OCI-M1 (cell line): ENCODE data around the gene TUBB.

Source experiments
- DNase-seq: peaks from one replicate; lab custom pipeline; 2025; lab: John Stamatoyannopoulos, UW

TUBB gene

GRCh38 chr6:30719791-30720737 is at the start of gene TUBB:
Gene TUBB, plus strand, starts transcription at chr6:30720352. Its CDS starts 155 bp downstream, at chr6:30720507.
- peak; percentile 99 for DNase-seq

- DNase-seq, result no peak
These were observed 49.2 kb upstream of the TUBB start for GRCh38 chr6:30670760-30671527.

GRCh38 chr6:30672445-30673253 is 47.5 kb upstream of the TUBB start, which contains the start of gene DHX16:
Gene DHX16, minus strand, starts transcription at chr6:30673006. Its CDS starts 165 bp downstream, at chr6:30672841.
- DNase-seq, result peak; percentile 98

- no peak for DNase-seq
These were observed 43.4 kb upstream of the TUBB start for GRCh38 chr6:30676660-30677285.

- peak; percentile 95 for DNase-seq
These were observed 41.0 kb upstream of the TUBB start for GRCh38 chr6:30678964-30679726.

- DNase-seq, result no peak
These were observed 40.2 kb upstream of the TUBB start for GRCh38 chr6:30679765-30680535.

GRCh38 chr6:30681766-30682142 is 38.4 kb upstream of the TUBB start:
- DNase-seq, result no peak

GRCh38 chr6:30682143-30683117 is 37.7 kb upstream of the TUBB start:
- DNase-seq, result peak; percentile 97

GRCh38 chr6:30683183-30683979 is 36.8 kb upstream of the TUBB start:
- no peak for DNase-seq

GRCh38 chr6:30683980-30684338 is 36.2 kb upstream of the TUBB start:
- peak; percentile 59 for DNase-seq

- peak; percentile 86 for DNase-seq
These were observed 35.6 kb upstream of the TUBB start for GRCh38 chr6:30684386-30685156.

GRCh38 chr6:30685157-30686008 is 34.8 kb upstream of the TUBB start:
- peak; percentile 46 for DNase-seq

GRCh38 chr6:30686009-30686907 is 33.9 kb upstream of the TUBB start, which contains the start of gene PPP1R18:
Gene PPP1R18, minus strand, starts transcription at chr6:30686645. Its CDS starts 627 bp downstream, at chr6:30686018.
- peak; percentile 85 for DNase-seq

GRCh38 chr6:30686908-30687658 is 33.1 kb upstream of the TUBB start:
- peak; percentile 91 for DNase-seq
